ENCODE results near the gene AVP.

The AVP gene

DNA sequence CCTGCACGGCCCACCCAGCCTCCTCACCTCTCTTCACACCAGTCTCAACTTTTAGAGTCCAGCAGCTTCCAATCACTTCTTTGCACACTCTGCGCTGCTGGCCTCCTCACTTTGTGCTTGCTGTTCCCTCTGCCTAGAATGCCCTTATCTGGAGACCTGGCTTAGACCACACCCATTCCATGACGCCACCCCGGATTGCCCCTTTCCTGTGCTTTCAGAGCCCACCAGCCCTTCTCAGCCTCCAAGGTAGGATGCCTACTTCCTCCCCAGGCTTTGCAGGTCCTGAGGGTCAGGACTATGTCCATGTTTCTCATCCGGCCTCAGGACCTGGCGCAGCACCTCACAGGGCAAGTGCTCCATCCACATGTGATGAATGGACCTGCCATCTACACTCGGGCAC lies 27.0 kb upstream of the AVP start:
- in situ Hi-C loops (cut with HindIII; ENCODE audit: low sequenced_read_pairs) = no loop called here

DNA sequence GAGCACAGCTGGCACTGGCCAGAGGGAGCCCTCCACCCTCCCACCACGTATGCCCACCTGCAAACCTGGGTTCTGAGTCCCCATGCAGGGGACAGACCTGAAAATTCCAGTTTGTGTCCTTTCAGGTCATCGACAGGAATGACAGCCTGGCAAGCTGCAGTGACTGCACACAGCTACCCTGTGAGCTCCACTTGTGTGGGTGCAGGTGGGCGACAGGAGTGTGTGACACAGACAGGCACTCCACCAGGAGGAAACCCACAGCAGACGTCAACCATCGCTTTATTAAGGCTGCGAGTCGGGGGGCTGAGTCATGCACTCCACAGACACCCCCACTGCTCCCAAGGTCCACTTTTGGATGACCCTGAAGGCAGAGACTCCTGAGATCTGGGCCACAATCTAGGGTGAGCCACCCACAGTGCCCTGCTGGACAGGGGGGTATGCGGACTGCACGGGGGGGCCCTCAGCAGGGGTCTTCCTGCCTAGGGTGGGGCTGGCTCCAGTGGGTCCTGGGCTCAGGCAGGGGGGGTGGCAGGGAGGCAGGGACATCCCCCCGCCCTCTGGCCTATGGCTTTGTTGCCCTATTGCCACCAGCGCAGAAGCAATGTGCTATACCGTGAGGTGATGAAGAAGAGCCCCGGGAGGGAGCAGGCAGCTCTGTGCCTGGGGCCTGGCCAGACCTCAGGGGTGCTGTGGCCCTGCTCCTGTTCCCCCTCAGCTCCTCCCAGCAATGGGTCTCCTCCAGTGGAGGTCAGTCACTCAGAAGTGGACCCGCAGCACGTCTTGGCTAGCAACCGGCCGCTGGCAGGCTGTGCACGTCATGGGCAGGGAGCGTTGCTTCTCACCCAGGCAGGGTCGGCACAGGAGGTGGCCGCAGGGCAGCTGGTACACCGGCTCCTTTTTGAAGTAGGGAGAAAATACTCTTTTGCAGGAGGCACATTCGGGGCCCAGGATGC lies 25.1 kb upstream of the AVP start:
- in situ Hi-C loops (cut with HindIII; ENCODE audit: low sequenced_read_pairs) = no loop called here

DNA sequence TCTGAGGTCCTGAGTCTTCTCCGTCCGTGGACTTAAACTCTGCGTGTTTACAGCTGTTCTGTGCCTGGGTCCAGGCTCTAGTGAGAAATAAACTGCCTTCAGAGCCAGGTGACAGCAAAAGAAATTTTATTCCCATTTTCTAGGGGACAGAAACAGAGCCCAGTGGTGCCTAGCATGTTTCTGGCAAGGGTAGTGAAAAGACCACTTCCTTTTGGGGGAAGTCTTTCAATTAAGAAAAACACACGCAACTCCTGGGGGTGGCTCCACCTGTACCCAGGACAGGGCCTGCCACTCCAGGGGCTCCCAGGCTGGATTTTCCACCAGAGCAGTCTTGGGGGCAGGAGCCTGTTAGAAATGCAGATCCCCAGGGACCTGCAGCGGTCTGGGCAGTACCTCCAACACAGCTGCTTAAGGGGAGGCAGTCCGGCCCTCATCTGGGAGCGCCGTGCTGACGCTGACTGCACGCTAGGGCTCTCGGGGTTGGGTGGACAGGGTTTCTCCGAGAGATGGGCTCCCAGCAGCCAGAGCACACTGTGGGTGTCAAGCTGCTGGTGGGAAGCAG lies 23.0 kb upstream of the AVP start:
- in situ Hi-C loops (cut with HindIII; ENCODE audit: low sequenced_read_pairs) = no loop called here

GRCh38 chr20:3106658-3107463 lies 22.3 kb upstream of the AVP start:
- in situ Hi-C loops (cut with HindIII; ENCODE audit: low sequenced_read_pairs) = no loop called here

DNA sequence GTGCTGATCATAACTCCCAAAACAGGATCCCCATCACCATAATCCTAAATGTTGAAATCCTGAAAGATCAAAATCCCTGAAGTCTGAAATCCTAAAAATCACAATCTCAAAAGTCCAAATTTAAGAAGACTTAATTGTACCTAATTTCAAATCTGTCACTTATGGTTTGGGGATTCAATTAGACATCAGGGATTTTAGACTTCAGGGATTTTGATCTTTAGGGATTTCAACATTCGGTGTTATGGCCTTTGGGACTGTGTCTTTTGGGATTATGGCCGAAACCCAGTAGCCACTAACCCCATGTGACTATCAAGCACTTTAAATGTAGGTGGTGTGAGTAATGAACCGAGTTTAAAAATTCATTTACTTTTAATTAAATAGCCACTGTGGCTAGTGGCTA lies 21.7 kb upstream of the AVP start:
- in situ Hi-C loops (cut with HindIII; ENCODE audit: low sequenced_read_pairs) = no loop called here

- in situ Hi-C loops (cut with HindIII; ENCODE audit: low sequenced_read_pairs) = no loop called here
Observed at GRCh38 chr20:3105256-3106137, 21.0 kb upstream of the AVP start.

- in situ Hi-C loops (cut with HindIII; ENCODE audit: low sequenced_read_pairs) = no loop called here
Observed at GRCh38 chr20:3103369-3104032, 19.0 kb upstream of the AVP start.

- in situ Hi-C loops (cut with HindIII; ENCODE audit: low sequenced_read_pairs) = no loop called here
Observed at GRCh38 chr20:3102575-3103368, 18.2 kb upstream of the AVP start.

GRCh38 chr20:3101737-3102574 lies 17.4 kb upstream of the AVP start:
- in situ Hi-C loops (cut with HindIII; ENCODE audit: low sequenced_read_pairs) = no loop called here

DNA sequence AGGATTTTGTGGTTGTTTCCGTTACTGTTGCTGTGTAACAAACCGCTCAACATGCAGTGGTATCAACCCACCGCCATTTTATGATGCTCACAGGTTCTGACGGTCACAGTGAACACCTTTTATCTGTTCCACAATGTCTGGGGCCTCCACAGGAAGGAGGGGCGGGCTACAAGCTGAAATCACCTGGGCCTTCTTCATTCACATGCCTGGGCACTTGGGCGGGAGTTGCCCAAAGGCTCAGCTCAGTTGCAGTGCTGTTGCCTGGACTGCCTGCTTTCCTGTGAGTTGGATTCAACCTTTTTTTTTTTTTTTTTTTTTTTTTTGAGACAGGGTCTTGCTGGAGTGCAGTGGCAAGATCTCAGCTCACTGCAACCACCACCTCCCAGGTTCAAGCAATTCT lies 16.7 kb upstream of the AVP start:
- in situ Hi-C loops (cut with HindIII; ENCODE audit: low sequenced_read_pairs) = no loop called here

GRCh38 chr20:3100480-3100879 lies 16.0 kb upstream of the AVP start:
- in situ Hi-C loops (cut with HindIII; ENCODE audit: low sequenced_read_pairs) = no loop called here

DNA sequence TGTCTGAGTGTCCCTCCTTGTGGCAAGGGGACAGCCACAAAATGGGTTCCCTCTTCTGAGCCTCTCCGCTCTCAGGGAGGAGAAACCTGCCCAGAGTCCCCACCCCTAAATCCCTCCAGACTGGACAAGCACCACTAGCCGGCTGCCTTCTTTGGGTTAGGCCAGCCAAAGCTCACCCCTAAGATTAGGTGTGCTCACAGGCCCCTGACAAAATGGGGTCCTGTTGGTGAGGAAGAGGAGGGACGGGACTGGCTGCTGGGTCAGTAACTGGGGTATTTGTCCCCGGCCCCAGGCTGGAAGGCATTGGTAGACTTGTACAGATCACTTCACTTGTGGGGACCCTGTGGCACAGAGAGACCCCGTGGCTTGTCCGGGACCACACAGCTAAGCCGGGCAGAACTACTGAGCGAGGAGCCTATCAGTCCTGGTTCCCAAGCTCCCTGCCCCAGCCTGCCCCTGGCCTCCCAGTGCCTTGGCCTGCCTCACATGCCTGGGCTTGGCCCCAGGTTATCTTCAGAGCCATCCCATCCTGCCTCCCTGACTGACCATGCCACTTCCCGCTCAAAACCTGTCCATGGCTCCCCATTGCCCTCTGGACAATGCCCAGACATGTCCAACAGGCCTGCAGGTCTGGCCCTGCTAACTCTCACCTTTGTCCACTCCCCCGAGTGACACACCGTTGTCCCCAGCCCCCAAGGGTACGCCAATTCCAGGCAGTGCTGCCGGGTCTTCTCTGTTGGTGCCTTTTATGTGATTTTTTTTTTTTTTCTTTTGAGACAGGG lies 10.5 kb upstream of the AVP start:
- in situ Hi-C loops (cut with HindIII; ENCODE audit: low sequenced_read_pairs) = no loop called here

GRCh38 chr20:3093861-3094361 lies 9.4 kb upstream of the AVP start:
- in situ Hi-C loops (cut with HindIII; ENCODE audit: low sequenced_read_pairs) = no loop called here

- in situ Hi-C loops (cut with HindIII; ENCODE audit: low sequenced_read_pairs) = no loop called here
Observed at GRCh38 chr20:3092611-3093379, 8.3 kb upstream of the AVP start.

DNA sequence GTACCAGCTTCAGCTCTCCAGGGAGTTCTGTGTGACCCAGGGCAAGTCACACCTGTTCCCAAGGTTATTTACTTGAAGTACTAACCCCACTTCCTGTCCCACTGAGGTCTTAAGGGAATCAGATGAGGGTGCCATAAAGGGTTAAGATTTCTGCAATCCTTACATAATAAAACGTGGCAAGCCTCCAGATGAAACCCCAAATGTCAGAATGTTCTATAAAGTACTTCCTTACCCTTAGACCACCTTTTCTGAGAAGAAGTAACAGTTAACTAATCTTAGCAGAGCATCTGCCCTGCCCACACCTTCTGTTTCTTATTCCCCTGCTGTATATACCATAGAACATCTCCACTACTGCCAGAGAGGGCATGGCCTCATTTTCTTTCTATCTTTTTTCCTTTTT lies 6.0 kb upstream of the AVP start:
- in situ Hi-C loops (cut with HindIII; ENCODE audit: low sequenced_read_pairs) = no loop called here

DNA sequence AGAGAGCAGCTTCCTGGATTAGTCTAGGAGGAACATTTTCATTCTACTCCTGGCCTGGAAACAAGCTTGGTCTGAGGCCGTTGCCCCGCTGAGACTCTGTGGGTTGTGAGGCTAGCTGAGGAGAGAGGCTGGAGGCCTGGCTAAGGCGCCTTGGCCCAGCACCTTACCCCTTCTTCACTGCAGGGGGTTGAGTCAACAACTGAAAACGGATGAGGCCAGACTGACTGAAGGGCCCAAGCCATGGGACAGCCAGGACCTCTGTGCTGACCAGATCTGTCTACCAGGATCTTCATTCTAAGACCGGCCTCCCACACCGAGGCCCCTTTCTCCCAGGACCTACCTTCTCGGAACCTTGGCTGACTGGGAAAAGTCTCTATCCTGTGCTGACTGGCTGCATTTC lies 3.5 kb upstream of the AVP start:
- in situ Hi-C loops (cut with HindIII; ENCODE audit: low sequenced_read_pairs) = loop anchor here (10.0 kb wide), 1 partner anchor 187 kb away; no protein-coding TSS in a partner anchor
